ENCODE measurements around the gene FCAR. TPM values are rescaled to one million over a fixed set of nuclear protein-coding genes. Genes with fewer than 3 reads are reported as not detected.

The FCAR gene
- total RNA-seq, 1 experiment from 2014 or later = 0.22 TPM

DNA sequence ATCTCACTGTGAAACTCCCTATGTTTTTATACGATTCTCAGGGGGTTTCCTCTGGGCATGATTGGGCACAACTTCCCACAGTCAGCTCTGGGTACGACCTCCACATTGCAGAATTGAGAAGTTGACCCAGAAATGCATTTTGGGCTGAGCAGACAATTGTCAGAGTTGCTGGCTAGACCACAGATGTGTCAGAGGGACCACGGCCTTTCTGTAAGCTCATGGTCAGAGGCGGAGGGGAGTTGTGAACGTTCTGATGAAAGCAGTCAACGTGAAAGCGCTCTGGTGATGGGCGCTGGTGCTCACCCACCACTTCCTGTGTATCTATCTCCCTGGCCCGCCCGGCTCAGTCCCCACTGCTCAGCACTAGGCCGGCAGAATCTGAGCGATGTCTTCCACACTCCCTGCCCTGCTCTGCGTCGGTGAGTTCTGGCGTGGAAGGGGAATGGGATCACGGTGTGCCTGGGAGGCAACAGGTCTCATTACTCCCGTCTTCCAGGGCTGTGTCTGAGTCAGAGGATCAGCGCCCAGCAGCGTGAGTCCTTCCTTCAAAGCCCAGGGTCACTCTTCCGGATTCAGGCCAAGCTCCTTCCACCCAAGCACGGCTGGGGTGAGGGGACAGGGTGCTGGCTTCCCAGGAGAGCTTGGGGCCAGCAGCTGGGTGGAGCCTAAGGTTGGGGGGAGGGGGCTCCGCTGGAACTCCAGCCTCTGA lies 31.9 kb downstream of the FCAR start, which contains the start of gene NCR1:
Gene NCR1 (plus strand): TSS at position 346 of the 709 bp plus-strand sequence. CDS start 40 bp downstream, at position 386.
- H3K4me1 Mint-ChIP-seq = peaks cover 32% of the 10 kb centered on the region
- no peaks in the 10 kb centered on the region; the same call in 1 of the 2 replicates for H3K27me3 Mint-ChIP-seq (ENCODE audit: low read depth)
- peak within 1 kb of the TSS; percentile 87 for H3K27ac Mint-ChIP-seq
- H3K4me3 Mint-ChIP-seq = peak within 1 kb of the TSS; percentile 24; the same call in 1 of the 2 replicates
- H3K36me3 Mint-ChIP-seq = peaks cover 8% of the 10 kb centered on the region
- CTCF ChIA-PET = interaction anchor here (0.5 to 1.3 kb wide), 3 partner anchors 12 to 25 kb away, joined by 3 to 4 read pairs (median 4); no protein-coding TSS in a partner anchor
- ATAC-seq = peak; percentile 75
- no peak for DNase-seq (ENCODE audit: low spot score)
- no peaks in the 10 kb centered on the region; the same call in 1 of the 2 replicates for H3K9me3 Mint-ChIP-seq
- TF ChIP-seq, protein P1, sequence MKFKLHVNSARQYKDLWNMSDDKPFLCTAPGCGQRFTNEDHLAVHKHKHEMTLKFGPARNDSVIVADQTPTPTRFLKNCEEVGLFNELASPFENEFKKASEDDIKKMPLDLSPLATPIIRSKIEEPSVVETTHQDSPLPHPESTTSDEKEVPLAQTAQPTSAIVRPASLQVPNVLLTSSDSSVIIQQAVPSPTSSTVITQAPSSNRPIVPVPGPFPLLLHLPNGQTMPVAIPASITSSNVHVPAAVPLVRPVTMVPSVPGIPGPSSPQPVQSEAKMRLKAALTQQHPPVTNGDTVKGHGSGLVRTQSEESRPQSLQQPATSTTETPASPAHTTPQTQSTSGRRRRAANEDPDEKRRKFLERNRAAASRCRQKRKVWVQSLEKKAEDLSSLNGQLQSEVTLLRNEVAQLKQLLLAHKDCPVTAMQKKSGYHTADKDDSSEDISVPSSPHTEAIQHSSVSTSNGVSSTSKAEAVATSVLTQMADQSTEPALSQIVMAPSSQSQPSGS (CRISPR knock-in tag; IDR thresholded peaks at IDR 0.05; ENCODE audit: borderline replicate concordance, low read depth) = no peak
- TF ChIP-seq, protein P2, sequence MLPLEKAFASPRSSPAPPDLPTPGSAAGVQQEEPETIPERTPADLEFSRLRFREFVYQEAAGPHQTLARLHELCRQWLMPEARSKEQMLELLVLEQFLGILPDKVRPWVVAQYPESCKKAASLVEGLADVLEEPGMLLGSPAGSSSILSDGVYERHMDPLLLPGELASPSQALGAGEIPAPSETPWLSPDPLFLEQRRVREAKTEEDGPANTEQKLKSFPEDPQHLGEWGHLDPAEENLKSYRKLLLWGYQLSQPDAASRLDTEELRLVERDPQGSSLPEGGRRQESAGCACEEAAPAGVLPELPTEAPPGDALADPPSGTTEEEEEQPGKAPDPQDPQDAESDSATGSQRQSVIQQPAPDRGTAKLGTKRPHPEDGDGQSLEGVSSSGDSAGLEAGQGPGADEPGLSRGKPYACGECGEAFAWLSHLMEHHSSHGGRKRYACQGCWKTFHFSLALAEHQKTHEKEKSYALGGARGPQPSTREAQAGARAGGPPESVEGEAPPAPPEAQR (CRISPR knock-in tag; IDR thresholded peaks at IDR 0.05) = no peak
- TF ChIP-seq, protein P3, sequence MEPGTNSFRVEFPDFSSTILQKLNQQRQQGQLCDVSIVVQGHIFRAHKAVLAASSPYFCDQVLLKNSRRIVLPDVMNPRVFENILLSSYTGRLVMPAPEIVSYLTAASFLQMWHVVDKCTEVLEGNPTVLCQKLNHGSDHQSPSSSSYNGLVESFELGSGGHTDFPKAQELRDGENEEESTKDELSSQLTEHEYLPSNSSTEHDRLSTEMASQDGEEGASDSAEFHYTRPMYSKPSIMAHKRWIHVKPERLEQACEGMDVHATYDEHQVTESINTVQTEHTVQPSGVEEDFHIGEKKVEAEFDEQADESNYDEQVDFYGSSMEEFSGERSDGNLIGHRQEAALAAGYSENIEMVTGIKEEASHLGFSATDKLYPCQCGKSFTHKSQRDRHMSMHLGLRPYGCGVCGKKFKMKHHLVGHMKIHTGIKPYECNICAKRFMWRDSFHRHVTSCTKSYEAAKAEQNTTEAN (CRISPR knock-in tag; IDR thresholded peaks at IDR 0.05) = no peak
- TF ChIP-seq KAT7 (CRISPR knock-in tag; IDR thresholded peaks at IDR 0.05; ENCODE audit: borderline replicate concordance) = no peak
- no peak for TF ChIP-seq PRRX2 (CRISPR knock-in tag; IDR thresholded peaks at IDR 0.05)
- TF ChIP-seq TCF7 (CRISPR knock-in tag; IDR thresholded peaks at IDR 0.05; ENCODE audit: low read depth) = no peak
- TF ChIP-seq, protein P4, sequence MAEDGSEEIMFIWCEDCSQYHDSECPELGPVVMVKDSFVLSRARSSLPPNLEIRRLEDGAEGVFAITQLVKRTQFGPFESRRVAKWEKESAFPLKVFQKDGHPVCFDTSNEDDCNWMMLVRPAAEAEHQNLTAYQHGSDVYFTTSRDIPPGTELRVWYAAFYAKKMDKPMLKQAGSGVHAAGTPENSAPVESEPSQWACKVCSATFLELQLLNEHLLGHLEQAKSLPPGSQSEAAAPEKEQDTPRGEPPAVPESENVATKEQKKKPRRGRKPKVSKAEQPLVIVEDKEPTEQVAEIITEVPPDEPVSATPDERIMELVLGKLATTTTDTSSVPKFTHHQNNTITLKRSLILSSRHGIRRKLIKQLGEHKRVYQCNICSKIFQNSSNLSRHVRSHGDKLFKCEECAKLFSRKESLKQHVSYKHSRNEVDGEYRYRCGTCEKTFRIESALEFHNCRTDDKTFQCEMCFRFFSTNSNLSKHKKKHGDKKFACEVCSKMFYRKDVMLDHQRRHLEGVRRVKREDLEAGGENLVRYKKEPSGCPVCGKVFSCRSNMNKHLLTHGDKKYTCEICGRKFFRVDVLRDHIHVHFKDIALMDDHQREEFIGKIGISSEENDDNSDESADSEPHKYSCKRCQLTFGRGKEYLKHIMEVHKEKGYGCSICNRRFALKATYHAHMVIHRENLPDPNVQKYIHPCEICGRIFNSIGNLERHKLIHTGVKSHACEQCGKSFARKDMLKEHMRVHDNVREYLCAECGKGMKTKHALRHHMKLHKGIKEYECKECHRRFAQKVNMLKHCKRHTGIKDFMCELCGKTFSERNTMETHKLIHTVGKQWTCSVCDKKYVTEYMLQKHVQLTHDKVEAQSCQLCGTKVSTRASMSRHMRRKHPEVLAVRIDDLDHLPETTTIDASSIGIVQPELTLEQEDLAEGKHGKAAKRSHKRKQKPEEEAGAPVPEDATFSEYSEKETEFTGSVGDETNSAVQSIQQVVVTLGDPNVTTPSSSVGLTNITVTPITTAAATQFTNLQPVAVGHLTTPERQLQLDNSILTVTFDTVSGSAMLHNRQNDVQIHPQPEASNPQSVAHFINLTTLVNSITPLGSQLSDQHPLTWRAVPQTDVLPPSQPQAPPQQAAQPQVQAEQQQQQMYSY (CRISPR knock-in tag; IDR thresholded peaks at IDR 0.05) = no peak
- TF ChIP-seq NR1H2 (CRISPR knock-in tag; IDR thresholded peaks at IDR 0.05) = no peak
- no peak for TF ChIP-seq CREM (CRISPR knock-in tag; IDR thresholded peaks at IDR 0.05)
- TF ChIP-seq, protein P5, sequence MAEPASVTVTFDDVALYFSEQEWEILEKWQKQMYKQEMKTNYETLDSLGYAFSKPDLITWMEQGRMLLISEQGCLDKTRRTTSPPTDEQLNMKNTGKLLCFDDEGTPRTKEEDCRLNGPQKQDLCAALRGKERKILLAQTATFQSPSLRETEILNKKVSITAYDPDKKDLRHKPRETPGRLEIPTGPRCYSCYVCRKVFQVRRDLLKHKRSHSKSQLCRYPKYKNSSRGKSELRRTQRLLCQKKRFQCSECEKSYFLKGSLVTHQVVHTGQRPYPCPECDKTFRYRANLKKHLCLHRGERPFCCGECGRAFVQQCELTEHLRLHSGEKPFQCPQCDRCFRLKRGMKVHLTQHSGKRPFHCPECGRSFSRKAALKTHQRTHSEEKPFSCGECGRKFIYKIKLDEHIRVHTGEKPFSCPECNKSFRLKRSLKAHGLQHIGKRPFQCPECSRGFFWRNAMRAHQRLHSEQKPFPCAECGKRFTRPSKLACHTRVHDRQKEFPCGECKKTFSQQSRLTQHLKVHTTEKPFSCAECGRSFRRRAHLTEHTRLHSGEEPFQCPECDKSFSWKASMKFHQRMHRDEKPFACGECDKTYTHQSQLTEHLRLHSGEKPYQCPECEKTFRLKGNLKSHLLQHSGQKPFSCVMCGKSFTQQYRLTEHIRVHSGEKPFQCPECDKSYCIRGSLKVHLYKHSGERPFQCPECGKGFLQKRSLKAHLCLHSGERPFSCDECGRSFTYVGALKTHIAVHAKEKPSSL (CRISPR knock-in tag; conservative IDR thresholded peaks at IDR 0.05) = no peak
- TF ChIP-seq RELA (CRISPR knock-in tag; IDR thresholded peaks at IDR 0.05; ENCODE audit: borderline replicate concordance) = no peak
- TF ChIP-seq, protein P6, sequence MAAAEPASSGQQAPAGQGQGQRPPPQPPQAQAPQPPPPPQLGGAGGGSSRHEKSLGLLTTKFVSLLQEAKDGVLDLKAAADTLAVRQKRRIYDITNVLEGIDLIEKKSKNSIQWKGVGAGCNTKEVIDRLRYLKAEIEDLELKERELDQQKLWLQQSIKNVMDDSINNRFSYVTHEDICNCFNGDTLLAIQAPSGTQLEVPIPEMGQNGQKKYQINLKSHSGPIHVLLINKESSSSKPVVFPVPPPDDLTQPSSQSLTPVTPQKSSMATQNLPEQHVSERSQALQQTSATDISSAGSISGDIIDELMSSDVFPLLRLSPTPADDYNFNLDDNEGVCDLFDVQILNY (CRISPR knock-in tag; IDR thresholded peaks at IDR 0.05) = no peak
- TF ChIP-seq, protein P7, sequence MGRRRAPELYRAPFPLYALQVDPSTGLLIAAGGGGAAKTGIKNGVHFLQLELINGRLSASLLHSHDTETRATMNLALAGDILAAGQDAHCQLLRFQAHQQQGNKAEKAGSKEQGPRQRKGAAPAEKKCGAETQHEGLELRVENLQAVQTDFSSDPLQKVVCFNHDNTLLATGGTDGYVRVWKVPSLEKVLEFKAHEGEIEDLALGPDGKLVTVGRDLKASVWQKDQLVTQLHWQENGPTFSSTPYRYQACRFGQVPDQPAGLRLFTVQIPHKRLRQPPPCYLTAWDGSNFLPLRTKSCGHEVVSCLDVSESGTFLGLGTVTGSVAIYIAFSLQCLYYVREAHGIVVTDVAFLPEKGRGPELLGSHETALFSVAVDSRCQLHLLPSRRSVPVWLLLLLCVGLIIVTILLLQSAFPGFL (CRISPR knock-in tag; IDR thresholded peaks at IDR 0.05; ENCODE audit: borderline replicate concordance) = no peak
- TF ChIP-seq FOXJ3 (CRISPR knock-in tag; IDR thresholded peaks at IDR 0.05; ENCODE audit: borderline replicate concordance) = no peak
- no peak for TF ChIP-seq MYBL2 (CRISPR knock-in tag; IDR thresholded peaks at IDR 0.05)
- POLR2A ChIA-PET = interaction anchor here (0.5 kb wide), 1 partner anchor 140 kb away, joined by 4 read pairs; no protein-coding TSS in a partner anchor

All from WTC11 (cell line).